Smooth muscle cell (in vitro differentiated cells): ENCODE measurements around the gene AK8. TPM values are rescaled to one million over a fixed set of nuclear protein-coding genes. Genes with fewer than 3 reads are reported as not detected.

Experiments used
- DNase-seq: peaks from one replicate; lab custom pipeline; 2025; ENCODE audit not compliant: unreplicated experiment; lab: John Stamatoyannopoulos, UW
- H2AFZ ChIP-seq: fragments of 200-600 bp; sonication (generic); 2 replicates; pipeline ENCODE4 v1.6.0; 2016; ENCODE audit warnings: antibody characterized with exemption, low read depth, mild to moderate bottlenecking
- H3F3A ChIP-seq: fragments of 200-600 bp; sonication (generic); 2 replicates; pipeline ENCODE4 v1.6.0; 2017; ENCODE audit warnings: antibody characterized with exemption, low read depth
- H3K27ac ChIP-seq: fragments of 200-600 bp; sonication (generic); 2 replicates; pipeline ENCODE4 v1.5.1; 2016; ENCODE audit warnings: low read depth, mild to moderate bottlenecking
- H3K27me3 ChIP-seq: fragments of 200-600 bp; sonication (generic); 2 replicates; pipeline ENCODE4 v1.6.1; 2016; ENCODE audit warnings: low read depth, mild to moderate bottlenecking
- H3K36me3 ChIP-seq: fragments of 200-600 bp; sonication (generic); 2 replicates; pipeline ENCODE4 v1.5.1; 2016; ENCODE audit warnings: low read depth
- H3K4me1 ChIP-seq: fragments of 200-600 bp; sonication (generic); 2 replicates; pipeline ENCODE4 v1.5.1; 2016; ENCODE audit warnings: low read depth
- H3K4me2 ChIP-seq: fragments of 200-600 bp; sonication (generic); 2 replicates; pipeline ENCODE4 v1.6.0; 2016; ENCODE audit warnings: mild to moderate bottlenecking
- H3K4me3 ChIP-seq: fragments of 200-600 bp; sonication (generic); 2 replicates; pipeline ENCODE4 v1.5.1; 2016; ENCODE audit warnings: mild to moderate bottlenecking
- H3K79me2 ChIP-seq: fragments of 200-600 bp; sonication (generic); 2 replicates; pipeline ENCODE4 v1.6.0; 2016; ENCODE audit warnings: low read depth, mild to moderate bottlenecking
- H3K9ac ChIP-seq: fragments of 200-600 bp; sonication (generic); 2 replicates; pipeline ENCODE4 v1.6.0; 2016; ENCODE audit warnings: low read depth
- H3K9me3 ChIP-seq: fragments of 200-600 bp; sonication (generic); replicated peaks from 2 replicates; pipeline ENCODE4 v1.5.1; 2016; ENCODE audit warnings: low read depth
- H4K20me1 ChIP-seq: fragments of 200-600 bp; sonication (generic); 2 replicates; pipeline ENCODE4 v1.6.0; 2016; ENCODE audit warnings: low read depth
- WGBS: methylation state at CpG from one replicate; pipeline ENCODE4 v1.1.7; 2016; ENCODE audit warnings: low lambda C conversion rate; 5-methylcytosine and 5-hydroxymethylcytosine counted together
- polyA plus RNA-seq: library from polyadenylated mRNA; unstranded; fragments of >200 nt; fragmentation: Nextera tagmentation; extraction: Ambion mirVana; gene quantifications from 2 replicates; pipeline ENCODE4 v1.2.1, GENCODE V29; 2016
- total RNA-seq: library from RNA; depleted of rRNA; stranded (reverse); fragments of >200 nt; gene quantifications from 2 replicates; pipeline ENCODE4 v1.2.3, GENCODE V29; 2014
- TF ChIP-seq, protein P1 (sequence below): fragments of 200-600 bp; sonication (generic); IDR thresholded peaks from 2 replicates; pipeline ENCODE4 v1.5.1; 2017; ENCODE audit warnings: borderline replicate concordance, mild to moderate bottlenecking, antibody characterized with exemption; ENCODE audit not compliant: insufficient read depth, poor library complexity, severe bottlenecking

Gene AK8
- total and polyA plus RNA-seq, 2 experiments from 2014 or later = 0.67 to 1.4 TPM

DNA sequence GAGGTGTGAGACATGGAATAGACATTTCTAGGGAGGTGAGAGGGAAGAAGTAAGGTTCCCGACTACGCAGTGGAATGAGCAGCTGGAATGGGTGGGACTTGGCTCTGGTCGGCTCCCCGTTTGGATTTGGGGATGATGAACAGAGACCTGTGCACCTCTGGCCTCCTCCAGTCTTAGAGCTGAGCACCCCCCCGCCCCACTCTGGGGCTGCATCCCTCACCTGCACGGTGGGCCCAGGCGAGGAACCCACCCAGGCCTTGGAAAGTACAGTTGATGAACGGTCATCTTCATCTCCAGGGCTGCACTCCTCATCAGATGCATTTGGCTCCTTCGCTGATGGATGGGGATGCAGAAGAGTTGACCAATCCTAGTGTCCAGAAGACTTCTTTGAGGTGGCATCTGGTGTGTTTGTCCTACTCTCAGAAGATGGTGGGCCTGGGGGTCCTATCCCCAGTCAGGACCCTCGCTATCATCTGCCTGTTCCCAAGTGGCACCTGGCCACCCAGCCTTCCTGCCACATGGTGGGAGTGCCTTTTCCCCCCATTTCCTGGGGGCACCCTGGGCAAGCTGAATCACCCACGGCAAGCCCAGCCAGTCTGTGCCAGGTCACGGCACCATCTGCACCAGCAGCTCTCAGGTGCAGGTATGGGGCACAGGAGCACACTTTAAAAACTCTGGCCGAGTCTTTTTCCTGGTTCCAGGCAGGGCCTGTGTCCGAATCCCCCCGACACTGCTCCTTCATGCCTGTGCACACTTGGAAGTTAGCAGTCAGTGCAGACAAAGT lies 137.4 kb downstream of the AK8 start:
- Histone ChIP-seq H3K9ac (no peak overlapping the region), H3F3A (no peaks in the 10 kb centered on the region), H3K4me2 (no peak overlapping the region), H3K9me3 (no peaks in the 10 kb centered on the region), H3K27ac (no peak overlapping the region), H2AFZ (no peak overlapping the region), H3K27me3 (peaks cover 53% of the 10 kb centered on the region), H3K79me2 (no peaks in the 10 kb centered on the region), H3K4me1 (peaks cover 23% of the 10 kb centered on the region), H3K4me3 (no peak overlapping the region), H4K20me1 (no peaks in the 10 kb centered on the region), H3K36me3 (no peaks in the 10 kb centered on the region)
- 90% methylated on average over 15 of the region's 15 CpGs for WGBS
- TF ChIP-seq, protein P1, sequence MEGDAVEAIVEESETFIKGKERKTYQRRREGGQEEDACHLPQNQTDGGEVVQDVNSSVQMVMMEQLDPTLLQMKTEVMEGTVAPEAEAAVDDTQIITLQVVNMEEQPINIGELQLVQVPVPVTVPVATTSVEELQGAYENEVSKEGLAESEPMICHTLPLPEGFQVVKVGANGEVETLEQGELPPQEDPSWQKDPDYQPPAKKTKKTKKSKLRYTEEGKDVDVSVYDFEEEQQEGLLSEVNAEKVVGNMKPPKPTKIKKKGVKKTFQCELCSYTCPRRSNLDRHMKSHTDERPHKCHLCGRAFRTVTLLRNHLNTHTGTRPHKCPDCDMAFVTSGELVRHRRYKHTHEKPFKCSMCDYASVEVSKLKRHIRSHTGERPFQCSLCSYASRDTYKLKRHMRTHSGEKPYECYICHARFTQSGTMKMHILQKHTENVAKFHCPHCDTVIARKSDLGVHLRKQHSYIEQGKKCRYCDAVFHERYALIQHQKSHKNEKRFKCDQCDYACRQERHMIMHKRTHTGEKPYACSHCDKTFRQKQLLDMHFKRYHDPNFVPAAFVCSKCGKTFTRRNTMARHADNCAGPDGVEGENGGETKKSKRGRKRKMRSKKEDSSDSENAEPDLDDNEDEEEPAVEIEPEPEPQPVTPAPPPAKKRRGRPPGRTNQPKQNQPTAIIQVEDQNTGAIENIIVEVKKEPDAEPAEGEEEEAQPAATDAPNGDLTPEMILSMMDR = no peak
- no peak for DNase-seq

DNA sequence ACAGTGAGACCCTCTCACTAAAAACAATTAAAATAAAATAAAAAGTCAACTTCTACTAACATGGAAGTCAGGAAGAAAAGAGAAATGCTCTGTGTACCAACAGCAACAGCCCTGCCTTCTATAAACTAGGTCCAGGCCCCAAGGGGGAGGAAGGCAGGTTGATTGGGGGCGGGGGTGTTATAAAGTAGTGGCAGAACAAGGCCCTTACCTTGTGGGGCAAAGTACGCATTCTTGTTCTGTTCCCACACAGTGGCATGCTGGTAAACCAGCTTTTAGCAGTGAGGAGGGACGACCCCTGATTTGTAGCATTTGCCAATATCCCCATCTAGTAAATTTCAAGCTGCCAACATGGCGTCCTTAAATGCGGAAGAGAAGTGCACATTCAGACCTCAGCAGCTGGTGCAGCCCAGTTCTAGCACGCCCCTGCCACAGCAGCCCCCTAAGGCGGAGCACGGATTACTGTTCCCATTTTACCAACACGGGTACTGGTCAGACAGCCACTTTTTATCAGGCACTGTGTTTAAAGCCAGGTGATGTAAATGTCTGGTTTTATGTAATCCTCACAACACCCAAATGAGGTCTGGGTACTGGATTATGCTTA lies 138.3 kb downstream of the AK8 start:
- Histone ChIP-seq H2AFZ (no peak overlapping the region), H3K4me2 (no peak overlapping the region), H4K20me1 (no peaks in the 10 kb centered on the region), H3K4me3 (no peak overlapping the region), H3K79me2 (no peaks in the 10 kb centered on the region), H3K27me3 (peaks cover 44% of the 10 kb centered on the region), H3K27ac (no peak overlapping the region), H3F3A (no peaks in the 10 kb centered on the region), H3K9me3 (no peaks in the 10 kb centered on the region), H3K4me1 (peaks cover 14% of the 10 kb centered on the region), H3K36me3 (no peaks in the 10 kb centered on the region), H3K9ac (no peak overlapping the region)
- 95% methylated on average over 9 of the region's 9 CpGs for WGBS
- no peak for DNase-seq
- TF ChIP-seq, protein P1 = no peak

DNA sequence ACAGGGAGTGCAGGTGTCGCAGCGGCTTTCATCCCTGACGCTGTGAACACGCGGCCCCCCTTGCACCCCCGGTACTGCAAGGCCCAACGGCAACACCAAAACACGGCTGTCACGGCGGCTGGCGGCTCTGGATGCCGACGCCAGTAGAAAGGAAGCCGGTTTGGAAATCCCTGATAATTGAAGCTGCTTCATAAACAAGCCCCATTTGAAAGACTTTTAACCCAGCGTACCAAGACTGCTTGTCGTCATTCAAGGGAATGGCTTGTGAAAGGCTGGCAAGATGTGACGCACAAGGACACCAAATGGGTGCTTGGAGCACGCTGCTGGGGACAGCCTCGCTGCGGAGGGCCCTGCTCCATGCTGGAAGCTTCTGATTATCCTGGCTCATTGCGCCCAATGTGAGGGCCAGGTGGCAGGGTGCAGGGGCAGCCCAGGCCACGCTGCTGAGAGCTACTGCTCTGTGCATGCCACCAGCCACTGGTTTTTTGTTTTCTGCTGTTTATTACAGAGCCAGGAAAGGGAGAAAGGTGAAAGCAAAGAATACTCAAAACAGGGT lies 144.7 kb downstream of the AK8 start:
- H2AFZ ChIP-seq = no peak overlapping the region
- no peaks in the 10 kb centered on the region for H4K20me1 ChIP-seq
- TF ChIP-seq, protein P1 = no peak
- H3K4me1 ChIP-seq = no peaks in the 10 kb centered on the region
- H3K36me3 ChIP-seq = no peaks in the 10 kb centered on the region
- WGBS = 91% methylated on average over 22 of the region's 22 CpGs
- H3K27ac ChIP-seq = no peak overlapping the region
- H3K4me2 ChIP-seq = no peak overlapping the region
- H3F3A ChIP-seq = no peaks in the 10 kb centered on the region
- peaks cover 7% of the 10 kb centered on the region for H3K27me3 ChIP-seq
- no peak for DNase-seq
- H3K9me3 ChIP-seq = no peaks in the 10 kb centered on the region
- H3K9ac ChIP-seq = no peak overlapping the region
- no peaks in the 10 kb centered on the region for H3K79me2 ChIP-seq
- no peak overlapping the region for H3K4me3 ChIP-seq
